OCI-LY3 (cell line): ENCODE results near the gene SMPDL3A.
A peak's percentile ranks its signal among the peaks of the same experiment; 100 is the strongest.
"Not testable (repeated sequence)": the region's sequence is repeated elsewhere in the genome, so short reads cannot be mapped to it uniquely, and the experiment has no call there.

ENCODE experiments used
- H2AFZ ChIP-seq: fragments of 200-600, 300-600 bp; shearing (Covaris generic); 2 replicates; pipeline ENCODE4 v1.6.0; 2014; ENCODE audit warnings: antibody characterized with exemption, low read depth, low read length
- H3K27ac ChIP-seq: fragments of 200-600, 300-600 bp; sonication (generic); 2 replicates; pipeline ENCODE4 v1.5.1; 2014; ENCODE audit warnings: mild to moderate bottlenecking, low read length, moderate library complexity, mixed read lengths
- H3K27me3 ChIP-seq: fragments of 200-600, 300-600 bp; sonication (generic); 2 replicates; pipeline ENCODE4 v1.6.1; 2014; ENCODE audit warnings: low read depth, low read length, mixed read lengths
- H3K36me3 ChIP-seq: fragments of 200-600, 300-600 bp; sonication (generic); replicated peaks from 2 replicates; pipeline ENCODE3; 2014; ENCODE audit warnings: low read depth, low read length, mixed read lengths
- H3K4me1 ChIP-seq: fragments of 300-600, 200-600 bp; sonication (generic); 2 replicates; pipeline ENCODE4 v1.6.1; 2014; ENCODE audit warnings: low read length, mixed read lengths
- H3K4me2 ChIP-seq: fragments of 200-600, 300-600 bp; sonication (generic); 2 replicates; pipeline ENCODE4 v1.6.1; 2014; ENCODE audit warnings: low read length, mixed read lengths
- H3K4me3 ChIP-seq: fragments of 300-600, 200-600 bp; sonication (generic); 2 replicates; pipeline ENCODE4 v1.5.1; 2014; ENCODE audit warnings: antibody characterized with exemption, mild to moderate bottlenecking, low read length, moderate library complexity
- H3K79me2 ChIP-seq: fragments of 300-600, 200-600 bp; shearing (Covaris generic); 2 replicates; pipeline ENCODE4 v1.6.1; 2014; ENCODE audit warnings: mild to moderate bottlenecking, low read length, mixed read lengths
- H3K9ac ChIP-seq: fragments of 300-600, 200-600 bp; shearing (Covaris generic); 2 replicates; pipeline ENCODE4 v1.6.0; 2014; ENCODE audit warnings: mild to moderate bottlenecking, low read length, moderate library complexity
- H3K9me3 ChIP-seq: fragments of 200-600, 300-600 bp; shearing (Covaris generic); 2 replicates; pipeline ENCODE4 v1.6.1; 2014; ENCODE audit warnings: low read length, mixed read lengths; ENCODE audit not compliant: insufficient read depth
- H4K20me1 ChIP-seq: fragments of 200-600, 300-600 bp; sonication (generic); 2 replicates; pipeline ENCODE4 v1.6.1; 2016; ENCODE audit warnings: low read length, mixed read lengths; ENCODE audit not compliant: insufficient read depth
- CTCF ChIP-seq: fragments of 200-600, 300-600 bp; sonication (generic); IDR thresholded peaks from 2 replicates; pipeline ENCODE4 v1.5.1; 2014; ENCODE audit warnings: antibody characterized with exemption, low read length, low read depth
- EZH2phosphoT487 ChIP-seq: fragments of 200-600 bp; shearing (Covaris generic); IDR thresholded peaks from 2 replicates; pipeline ENCODE4 v1.6.1; 2018; ENCODE audit warnings: antibody characterized with exemption, mixed run types, low read depth

SMPDL3A gene

GRCh38 chr6:122789182-122790027 is at the start of gene SMPDL3A:
Gene SMPDL3A (plus strand): TSS chr6:122789258. CDS start chr6:122789347, 89 bp downstream.
- no peaks in the 10 kb centered on the region for H3K9me3 ChIP-seq
- H3K4me3 ChIP-seq: peak within 1 kb of the TSS; percentile 97
- no peak for TF ChIP-seq EZH2phosphoT487
- peak; percentile 49 for TF ChIP-seq CTCF
- H3K79me2 ChIP-seq: no peaks in the 10 kb centered on the region
- peaks cover 11% of the 10 kb centered on the region for H3K27me3 ChIP-seq
- peak within 1 kb of the TSS; percentile 73 for H3K9ac ChIP-seq
- H2AFZ ChIP-seq: peak within 1 kb of the TSS; percentile 79
- H3K4me2 ChIP-seq: peak within 1 kb of the TSS; percentile 83
- no peaks in the 10 kb centered on the region for H3K36me3 ChIP-seq
- H3K4me1 ChIP-seq: peaks cover 8% of the 10 kb centered on the region; the same call in 1 of the 2 replicates
- H3K27ac ChIP-seq: no peak within 1 kb of the TSS
- H4K20me1 ChIP-seq: no peaks in the 10 kb centered on the region

GRCh38 chr6:122740091-122740490 is 49.0 kb upstream of the SMPDL3A start:
- H3K27ac ChIP-seq: no peak overlapping the region
- no peaks in the 10 kb centered on the region for H4K20me1 ChIP-seq
- H3K27me3 ChIP-seq: no peaks in the 10 kb centered on the region
- H3K9me3 ChIP-seq: no peaks in the 10 kb centered on the region
- H2AFZ ChIP-seq: no peak overlapping the region
- no peaks in the 10 kb centered on the region for H3K79me2 ChIP-seq
- H3K4me3 ChIP-seq: no peak overlapping the region
- no peak overlapping the region for H3K9ac ChIP-seq
- no peak overlapping the region for H3K4me2 ChIP-seq
- H3K4me1 ChIP-seq: no peaks in the 10 kb centered on the region
- TF ChIP-seq CTCF: no peak
- no peaks in the 10 kb centered on the region for H3K36me3 ChIP-seq

- no peaks in the 10 kb centered on the region for H3K4me1 ChIP-seq
- no peaks in the 10 kb centered on the region for H4K20me1 ChIP-seq
- no peak overlapping the region for H2AFZ ChIP-seq
- H3K4me3 ChIP-seq: no peak overlapping the region
- H3K27me3 ChIP-seq: no peaks in the 10 kb centered on the region
- H3K79me2 ChIP-seq: no peaks in the 10 kb centered on the region
- TF ChIP-seq CTCF: no peak
- TF ChIP-seq EZH2phosphoT487: no peak
- no peak overlapping the region for H3K27ac ChIP-seq
- H3K9ac ChIP-seq: no peak overlapping the region
- H3K9me3 ChIP-seq: no peaks in the 10 kb centered on the region
- no peak overlapping the region for H3K4me2 ChIP-seq
- H3K36me3 ChIP-seq: no peaks in the 10 kb centered on the region
Measured at GRCh38 chr6:122740936-122741335, 48.1 kb upstream of the SMPDL3A start.

GRCh38 chr6:122744247-122744646 is 44.8 kb upstream of the SMPDL3A start:
- H3K4me1 ChIP-seq, H3K36me3 ChIP-seq, H3K79me2 ChIP-seq, H3K9ac ChIP-seq, H2AFZ ChIP-seq, H3K4me3 ChIP-seq, H3K9me3 ChIP-seq, H3K27ac ChIP-seq, H4K20me1 ChIP-seq, H3K27me3 ChIP-seq: not testable (repeated sequence)
- TF ChIP-seq CTCF: peak; percentile 34
- H3K4me2 ChIP-seq: peak overlapping the region; percentile 20; the same call in 1 of the 2 replicates

GRCh38 chr6:122744856-122745255 is 44.2 kb upstream of the SMPDL3A start:
- H3K9me3 ChIP-seq, H4K20me1 ChIP-seq, H3K4me1 ChIP-seq: not testable (repeated sequence)

More at GRCh38 chr6:122744856-122745255, 44.2 kb upstream of the SMPDL3A start:
- not testable (repeated sequence) for H3K79me2 ChIP-seq, H3K4me3 ChIP-seq, H3K9ac ChIP-seq, H2AFZ ChIP-seq, H3K36me3 ChIP-seq, H3K27me3 ChIP-seq, H3K4me2 ChIP-seq, H3K27ac ChIP-seq
